Measurements from ENCODE around the gene CACHD1.

DNA sequence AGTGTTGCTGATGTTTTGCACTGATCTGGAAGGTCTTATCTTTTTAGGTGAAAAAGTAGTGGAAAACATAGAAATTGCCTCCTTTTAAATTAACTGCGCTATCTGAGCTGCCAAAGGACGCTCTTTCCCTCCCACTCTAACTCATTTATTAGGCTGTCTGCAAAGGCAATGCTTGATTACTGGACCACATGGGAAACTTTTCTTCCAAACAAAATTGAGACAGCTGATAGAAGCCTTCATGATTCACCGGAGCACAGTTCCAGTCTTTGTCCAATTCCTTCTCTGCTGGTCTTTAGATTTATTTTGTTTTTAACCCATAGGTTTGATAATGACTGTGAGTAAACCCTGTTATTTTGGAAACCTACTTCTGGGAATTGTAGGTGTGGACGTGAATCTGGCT is 181.9 kb downstream of the CACHD1 start:
- TF ChIP-seq, protein P1, sequence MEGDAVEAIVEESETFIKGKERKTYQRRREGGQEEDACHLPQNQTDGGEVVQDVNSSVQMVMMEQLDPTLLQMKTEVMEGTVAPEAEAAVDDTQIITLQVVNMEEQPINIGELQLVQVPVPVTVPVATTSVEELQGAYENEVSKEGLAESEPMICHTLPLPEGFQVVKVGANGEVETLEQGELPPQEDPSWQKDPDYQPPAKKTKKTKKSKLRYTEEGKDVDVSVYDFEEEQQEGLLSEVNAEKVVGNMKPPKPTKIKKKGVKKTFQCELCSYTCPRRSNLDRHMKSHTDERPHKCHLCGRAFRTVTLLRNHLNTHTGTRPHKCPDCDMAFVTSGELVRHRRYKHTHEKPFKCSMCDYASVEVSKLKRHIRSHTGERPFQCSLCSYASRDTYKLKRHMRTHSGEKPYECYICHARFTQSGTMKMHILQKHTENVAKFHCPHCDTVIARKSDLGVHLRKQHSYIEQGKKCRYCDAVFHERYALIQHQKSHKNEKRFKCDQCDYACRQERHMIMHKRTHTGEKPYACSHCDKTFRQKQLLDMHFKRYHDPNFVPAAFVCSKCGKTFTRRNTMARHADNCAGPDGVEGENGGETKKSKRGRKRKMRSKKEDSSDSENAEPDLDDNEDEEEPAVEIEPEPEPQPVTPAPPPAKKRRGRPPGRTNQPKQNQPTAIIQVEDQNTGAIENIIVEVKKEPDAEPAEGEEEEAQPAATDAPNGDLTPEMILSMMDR (conservative IDR thresholded peaks at IDR 0.05 in 1 of 2, IDR thresholded peaks at IDR 0.05 in 1 of 2; ENCODE audit: low read depth in 1 of 2, low read length in 2 of 2) = no peak
- TF ChIP-seq EZH2 (IDR thresholded peaks at IDR 0.05; ENCODE audit: low read length, missing control alignments) = no peak
